GM23338 (cell line): ENCODE data around the gene CTNNA2. TPM values are rescaled to one million over a fixed set of nuclear protein-coding genes. Genes with fewer than 3 reads are reported as not detected.

Experiments
- ATAC-seq: fragments of 200-7000 bp; cut with Tn5 transposase; 3 replicates; pipeline ENCODE4 v1.9.1; 2020
- DNase-seq: peaks from one replicate; pipeline ENCODE4 v3.0.0-alpha.2; 2015; ENCODE audit warnings: low spot score
- H2AFZ ChIP-seq: fragments of 200-600 bp; sonication (generic); 2 replicates; pipeline ENCODE4 v1.8.0; 2016; ENCODE audit warnings: antibody characterized with exemption, mild to moderate bottlenecking, moderate library complexity
- H3F3A ChIP-seq: fragments of 200-600 bp; sonication (generic); replicated peaks from 2 replicates; pipeline ENCODE4 v1.8.0; 2017; ENCODE audit warnings: antibody characterized with exemption, mixed run types, low read depth
- H3K27ac ChIP-seq: fragments of 200-600 bp; sonication (generic); 2 replicates; pipeline ENCODE4 v1.6.1; 2016; ENCODE audit warnings: low read depth
- H3K27me3 ChIP-seq: fragments of 200-600 bp; sonication (generic); 2 replicates; pipeline ENCODE4 v1.8.0; 2016; ENCODE audit warnings: mild to moderate bottlenecking, mixed run types, moderate library complexity; ENCODE audit not compliant: insufficient read depth
- H3K36me3 ChIP-seq: fragments of 200-600 bp; sonication (generic); 2 replicates; pipeline ENCODE4 v1.8.0; 2016; ENCODE audit warnings: mild to moderate bottlenecking; ENCODE audit not compliant: insufficient read depth
- H3K4me1 ChIP-seq: fragments of 200-600 bp; sonication (generic); 2 replicates; pipeline ENCODE4 v1.8.0; 2016; ENCODE audit warnings: mild to moderate bottlenecking, moderate library complexity; ENCODE audit not compliant: insufficient read depth
- H3K4me2 ChIP-seq: fragments of 200-600 bp; sonication (generic); 2 replicates; pipeline ENCODE4 v1.7.1; 2017; ENCODE audit warnings: mixed run types
- H3K4me3 ChIP-seq: fragments of 200-600 bp; sonication (generic); 2 replicates; pipeline ENCODE4 v1.6.1; 2016; ENCODE audit warnings: mixed run types
- H3K79me2 ChIP-seq: fragments of 200-600 bp; sonication (generic); replicated peaks from 2 replicates; pipeline ENCODE4 v1.8.0; 2017; ENCODE audit warnings: mild to moderate bottlenecking; ENCODE audit not compliant: insufficient read depth
- H3K9me2 ChIP-seq: fragments of 200-600 bp; sonication (generic); 2 replicates; pipeline ENCODE4 v1.8.0; 2017; ENCODE audit not compliant: insufficient read depth
- H4K20me1 ChIP-seq: fragments of 200-600 bp; sonication (generic); replicated peaks from 2 replicates; pipeline ENCODE4 v1.8.0; 2017; ENCODE audit warnings: mild to moderate bottlenecking; ENCODE audit not compliant: insufficient read depth
- H3K27ac Mint-ChIP-seq: 2 replicates; pipeline ENCODE4 v1.8.0; 2020; ENCODE audit warnings: inconsistent platforms, mild to moderate bottlenecking, moderate library complexity, mixed read lengths
- H3K27me3 Mint-ChIP-seq: 3 replicates; pipeline ENCODE4 v1.8.0; 2022; ENCODE audit warnings: low read depth, mild to moderate bottlenecking, moderate library complexity, mixed read lengths, inconsistent platforms; ENCODE audit not compliant: insufficient read depth, poor library complexity
- H3K36me3 Mint-ChIP-seq: 3 replicates; pipeline ENCODE4 v1.8.0; 2021; ENCODE audit warnings: low read depth, mild to moderate bottlenecking, inconsistent platforms, moderate library complexity, mixed read lengths
- H3K4me1 Mint-ChIP-seq: 3 replicates; pipeline ENCODE4 v1.8.0; 2020; ENCODE audit warnings: mild to moderate bottlenecking, inconsistent platforms, mixed read lengths
- H3K4me3 Mint-ChIP-seq: 3 replicates; pipeline ENCODE4 v1.8.0; 2021; ENCODE audit warnings: moderate library complexity, mild to moderate bottlenecking, inconsistent platforms, mixed read lengths
- H3K9me3 Mint-ChIP-seq: 3 replicates; pipeline ENCODE4 v1.8.0; 2020; ENCODE audit warnings: moderate library complexity, mild to moderate bottlenecking, inconsistent platforms, mixed read lengths
- CREB1 ChIP-seq: fragments of 250-450 bp; sonication (Bioruptor Pico); IDR thresholded peaks from 2 replicates; pipeline ENCODE4 v1.5.0; 2020; ENCODE audit warnings: low read depth, mild to moderate bottlenecking, moderate library complexity
- CTCF ChIP-seq, 2 experiments: fragments of 200-600 bp in 1 of 2; sonication (generic) in 1 of 2; conservative IDR thresholded peaks; 2 replicates each; pipeline versions ENCODE4 v1.5.1 to v1.6.1; 2016 to 2017; ENCODE audit warnings: antibody characterized with exemption in 2 of 2, low read depth in 2 of 2, mild to moderate bottlenecking in 2 of 2, moderate library complexity in 1 of 2
- ETS1 ChIP-seq: IDR thresholded peaks from 2 replicates; pipeline ENCODE4 v1.6.1; 2016; ENCODE audit warnings: antibody characterized with exemption
- EZH2 ChIP-seq: fragments of 200-600 bp; sonication (generic); IDR thresholded peaks from one replicate; pipeline ENCODE4 v1.8.0; 2017; ENCODE audit warnings: antibody characterized with exemption, mild to moderate bottlenecking, low read depth; ENCODE audit not compliant: unreplicated experiment
- JUNB ChIP-seq: IDR thresholded peaks from one replicate; pipeline ENCODE4 v1.6.1; 2016; ENCODE audit warnings: antibody characterized with exemption; ENCODE audit not compliant: unreplicated experiment
- NANOG ChIP-seq: IDR thresholded peaks from 2 replicates; pipeline ENCODE4 v1.6.1; 2016; ENCODE audit warnings: antibody characterized with exemption, borderline replicate concordance
- POLR2AphosphoS5 ChIP-seq: IDR thresholded peaks from 2 replicates; pipeline ENCODE4 v1.6.1; 2016; ENCODE audit warnings: antibody characterized with exemption, low read depth
- STAT1 ChIP-seq: IDR thresholded peaks from one replicate; pipeline ENCODE4 v1.6.1; 2016; ENCODE audit warnings: antibody characterized with exemption; ENCODE audit not compliant: unreplicated experiment
- ZNF114 ChIP-seq: fragments of 250-450 bp; sonication (Bioruptor Pico); IDR thresholded peaks from 2 replicates; pipeline ENCODE4 v1.5.0; 2020; ENCODE audit warnings: mild to moderate bottlenecking, moderate library complexity
- ZNF331 ChIP-seq: fragments of 250-450 bp; sonication (Bioruptor Pico); IDR thresholded peaks from 2 replicates; pipeline ENCODE4 v1.5.0; 2020; ENCODE audit warnings: low read depth, mild to moderate bottlenecking, moderate library complexity
- ZNF462 ChIP-seq: fragments of 250-450 bp; sonication (Bioruptor Pico); IDR thresholded peaks from 2 replicates; pipeline ENCODE4 v1.5.0; 2020; ENCODE audit warnings: mild to moderate bottlenecking, moderate library complexity
- polyA plus RNA-seq: library from polyadenylated mRNA; unstranded; fragments of >200 nt; fragmentation: Nextera tagmentation; extraction: Ambion mirVana; gene quantifications from 2 replicates; pipeline ENCODE4 v1.2.1, GENCODE V29; 2016
- total RNA-seq: library from RNA; depleted of rRNA; stranded (reverse); fragments of >200 nt; shearing (Covaris generic); gene quantifications from 2 replicates; pipeline ENCODE4 v1.2.3, GENCODE V29; 2014
- TF ChIP-seq, protein P1 (sequence below): IDR thresholded peaks from one replicate; pipeline ENCODE4 v1.6.1; 2018; ENCODE audit warnings: antibody characterized with exemption; ENCODE audit not compliant: unreplicated experiment

Gene CTNNA2
- total and polyA plus RNA-seq, 2 experiments from 2014 or later = 6.4 to 15.6 TPM

DNA sequence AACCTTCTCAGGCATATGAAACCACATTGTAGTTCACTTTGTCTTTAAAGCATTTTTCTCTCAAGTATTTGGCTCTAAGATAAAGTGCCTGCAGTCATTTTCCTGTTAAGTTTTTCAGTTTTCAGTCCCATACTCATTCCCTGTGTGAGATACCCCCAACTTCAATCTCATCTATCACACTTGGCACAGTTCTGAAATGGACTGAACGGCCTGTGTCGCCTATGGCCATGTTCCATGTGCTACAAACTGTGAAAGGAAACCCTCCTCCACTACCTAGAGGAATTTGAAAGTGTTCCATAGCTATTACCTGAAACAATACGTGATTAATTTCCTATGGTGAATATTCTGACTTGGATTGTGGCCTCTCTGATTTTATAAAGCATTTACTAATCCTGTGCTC is 319.1 kb downstream of the CTNNA2 start (continued):
- TF ChIP-seq CTCF (conservative IDR thresholded peaks at IDR 0.05; ENCODE audit: low read depth in 2 of 2) = no peak
- no peak for TF ChIP-seq ETS1
- TF ChIP-seq ZNF114 = no peak
- TF ChIP-seq CREB1 (CRISPR knock-in tag) = no peak
- TF ChIP-seq ZNF331 (CRISPR knock-in tag) = no peak
- no peak for TF ChIP-seq STAT1
- TF ChIP-seq JUNB = no peak

GRCh38 chr2:79832511-79833234 is 319.8 kb downstream of the CTNNA2 start:
- H3K27ac Mint-ChIP-seq = peak overlapping the region; percentile 98
- H3K79me2 ChIP-seq = no peaks in the 10 kb centered on the region
- no peaks in the 10 kb centered on the region; the same call in 2 of the 3 replicates for H3K9me3 Mint-ChIP-seq
- H2AFZ ChIP-seq = no peak overlapping the region
- H3K4me2 ChIP-seq = peak overlapping the region; percentile 42
- no peaks in the 10 kb centered on the region for H3K36me3 ChIP-seq
- H3K27me3 ChIP-seq = no peaks in the 10 kb centered on the region
- no peaks in the 10 kb centered on the region for H3K9me2 ChIP-seq
- no peaks in the 10 kb centered on the region for H3F3A ChIP-seq
- H4K20me1 ChIP-seq = no peaks in the 10 kb centered on the region
- peak overlapping the region; percentile 94 for H3K27ac ChIP-seq
- H3K4me1 ChIP-seq = peaks cover 51% of the 10 kb centered on the region
- peak overlapping the region; percentile 0; the same call in 1 of the 2 replicates for H3K4me3 ChIP-seq
- DNase-seq (peak; percentile 80), ATAC-seq (peak; percentile 89)
- H3K4me3 Mint-ChIP-seq = peak overlapping the region; percentile 28; the same call in 2 of the 3 replicates
- peaks cover 2% of the 10 kb centered on the region for H3K27me3 Mint-ChIP-seq
- peaks cover 54% of the 10 kb centered on the region for H3K4me1 Mint-ChIP-seq
- H3K36me3 Mint-ChIP-seq = no peaks in the 10 kb centered on the region; the same call in 2 of the 3 replicates
- TF ChIP-seq NANOG (peak; percentile 90), CREB1 (CRISPR knock-in tag) (no peak), ZNF462 (CRISPR knock-in tag) (no peak), ZNF114 (no peak), EZH2 (no peak), JUNB (no peak), POLR2AphosphoS5 (no peak)
- TF ChIP-seq, protein P1, sequence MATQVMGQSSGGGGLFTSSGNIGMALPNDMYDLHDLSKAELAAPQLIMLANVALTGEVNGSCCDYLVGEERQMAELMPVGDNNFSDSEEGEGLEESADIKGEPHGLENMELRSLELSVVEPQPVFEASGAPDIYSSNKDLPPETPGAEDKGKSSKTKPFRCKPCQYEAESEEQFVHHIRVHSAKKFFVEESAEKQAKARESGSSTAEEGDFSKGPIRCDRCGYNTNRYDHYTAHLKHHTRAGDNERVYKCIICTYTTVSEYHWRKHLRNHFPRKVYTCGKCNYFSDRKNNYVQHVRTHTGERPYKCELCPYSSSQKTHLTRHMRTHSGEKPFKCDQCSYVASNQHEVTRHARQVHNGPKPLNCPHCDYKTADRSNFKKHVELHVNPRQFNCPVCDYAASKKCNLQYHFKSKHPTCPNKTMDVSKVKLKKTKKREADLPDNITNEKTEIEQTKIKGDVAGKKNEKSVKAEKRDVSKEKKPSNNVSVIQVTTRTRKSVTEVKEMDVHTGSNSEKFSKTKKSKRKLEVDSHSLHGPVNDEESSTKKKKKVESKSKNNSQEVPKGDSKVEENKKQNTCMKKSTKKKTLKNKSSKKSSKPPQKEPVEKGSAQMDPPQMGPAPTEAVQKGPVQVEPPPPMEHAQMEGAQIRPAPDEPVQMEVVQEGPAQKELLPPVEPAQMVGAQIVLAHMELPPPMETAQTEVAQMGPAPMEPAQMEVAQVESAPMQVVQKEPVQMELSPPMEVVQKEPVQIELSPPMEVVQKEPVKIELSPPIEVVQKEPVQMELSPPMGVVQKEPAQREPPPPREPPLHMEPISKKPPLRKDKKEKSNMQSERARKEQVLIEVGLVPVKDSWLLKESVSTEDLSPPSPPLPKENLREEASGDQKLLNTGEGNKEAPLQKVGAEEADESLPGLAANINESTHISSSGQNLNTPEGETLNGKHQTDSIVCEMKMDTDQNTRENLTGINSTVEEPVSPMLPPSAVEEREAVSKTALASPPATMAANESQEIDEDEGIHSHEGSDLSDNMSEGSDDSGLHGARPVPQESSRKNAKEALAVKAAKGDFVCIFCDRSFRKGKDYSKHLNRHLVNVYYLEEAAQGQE = no peak
